ENCODE data around the gene DCTN4. TPM values are rescaled to one million over a fixed set of nuclear protein-coding genes. Genes with fewer than 3 reads are reported as not detected.

DCTN4 gene
- total RNA-seq, 1 donor from 2014 or later: 68.5 TPM

- Histone ChIP-seq H3K4me1 (peaks cover 18% of the 10 kb centered on the region), H3K9me3 (no peaks in the 10 kb centered on the region), H3K36me3 (no peaks in the 10 kb centered on the region), H3K27me3 (no peaks in the 10 kb centered on the region), H3K27ac (no peak overlapping the region), H3K4me3 (no peak overlapping the region)
- ATAC-seq: peak; percentile 11
- intact Hi-C loops (cut with DNase I): no loop called here
- TF ChIP-seq CTCF (IDR thresholded peaks at IDR 0.05): no peak
- no peak for DNase-seq
Measured at GRCh38 chr5:150675069-150675468, 83.7 kb downstream of the DCTN4 start.

- Histone ChIP-seq H3K9me3 (no peaks in the 10 kb centered on the region), H3K4me1 (peaks cover 18% of the 10 kb centered on the region), H3K27me3 (no peaks in the 10 kb centered on the region), H3K27ac (no peak overlapping the region), H3K4me3 (no peak overlapping the region), H3K36me3 (no peaks in the 10 kb centered on the region)
- ATAC-seq: no peak
- no peak for TF ChIP-seq CTCF (IDR thresholded peaks at IDR 0.05)
- intact Hi-C loops (cut with DNase I): no loop called here
- no peak for DNase-seq
Measured at GRCh38 chr5:150674341-150674821, 84.4 kb downstream of the DCTN4 start.

GRCh38 chr5:150672884-150673275 lies 85.9 kb downstream of the DCTN4 start:
- no peak for DNase-seq
- Histone ChIP-seq H3K27me3 (no peaks in the 10 kb centered on the region), H3K36me3 (no peaks in the 10 kb centered on the region), H3K4me1 (peaks cover 18% of the 10 kb centered on the region), H3K4me3 (peak overlapping the region; percentile 60), H3K9me3 (no peaks in the 10 kb centered on the region), H3K27ac (no peak overlapping the region)
- intact Hi-C loops (cut with DNase I): no loop called here
- ATAC-seq: no peak
- TF ChIP-seq CTCF (IDR thresholded peaks at IDR 0.05): no peak

GRCh38 chr5:150672237-150672883 lies 86.5 kb downstream of the DCTN4 start:
- ATAC-seq: peak; percentile 75
- Histone ChIP-seq H3K27ac (no peak overlapping the region), H3K27me3 (no peaks in the 10 kb centered on the region), H3K9me3 (no peaks in the 10 kb centered on the region), H3K4me1 (peaks cover 18% of the 10 kb centered on the region), H3K4me3 (peak overlapping the region; percentile 60), H3K36me3 (no peaks in the 10 kb centered on the region)
- peak; percentile 75 for DNase-seq
- TF ChIP-seq CTCF (IDR thresholded peaks at IDR 0.05): no peak
- intact Hi-C loops (cut with DNase I): no loop called here

- intact Hi-C loops (cut with DNase I): no loop called here
- peak; percentile 45 for ATAC-seq
- no peak for DNase-seq
- Histone ChIP-seq H3K4me1 (peaks cover 18% of the 10 kb centered on the region), H3K36me3 (no peaks in the 10 kb centered on the region), H3K27me3 (no peaks in the 10 kb centered on the region), H3K4me3 (peak overlapping the region; percentile 60), H3K27ac (no peak overlapping the region), H3K9me3 (no peaks in the 10 kb centered on the region)
- no peak for TF ChIP-seq CTCF (IDR thresholded peaks at IDR 0.05)
Measured at GRCh38 chr5:150671509-150672236, 87.1 kb downstream of the DCTN4 start.
